Right lobe of liver (tissue), 6 donors: ENCODE data around the gene DGLUCY. TPM values are rescaled to one million over a fixed set of nuclear protein-coding genes. Genes with fewer than 3 reads are reported as not detected.
"Not testable (repeated sequence)": the region's sequence is repeated elsewhere in the genome, so short reads cannot be mapped to it uniquely, and the experiment has no call there.

Experiments used
- ATAC-seq, 4 donors: fragments of 200-7000 bp; cut with Tn5 transposase; one replicate each; pipeline ENCODE4 v1.9.1; 2020; ENCODE audit warnings: mild to moderate bottlenecking in 4 of 4, moderate library complexity in 4 of 4
- DNase-seq, 3 donors: peaks; one replicate each; pipeline ENCODE4 v3.0.0-alpha.2; 2020
- H3K27ac ChIP-seq, 3 donors: fragments of 200-600 bp; one replicate each; pipeline ENCODE4 v1.8.0; 2022
- H3K27me3 ChIP-seq, 2 donors: fragments of 200-600 bp; one replicate each; pipeline ENCODE4 v1.8.0; 2022
- H3K36me3 ChIP-seq, 4 donors: fragments of 200-600 bp; sonication (generic) in 1 of 4; one replicate each; pipeline versions ENCODE4 v1.5.1 to v1.8.0; 2017 to 2022; ENCODE audit warnings: control low read depth in 1 of 4
- H3K4me1 ChIP-seq, 4 donors: fragments of 200-600 bp; sonication (generic) in 1 of 4; one replicate each; pipeline versions ENCODE4 v1.5.1 to v1.8.0; 2017 to 2022; ENCODE audit warnings: control low read depth in 1 of 4
- H3K4me3 ChIP-seq, 3 donors: fragments of 200-600 bp; one replicate each; pipeline ENCODE4 v1.8.0; 2022
- H3K9me3 ChIP-seq, 4 donors: fragments of 200-600 bp; sonication (generic) in 1 of 4; one replicate each; pipeline versions ENCODE4 v1.5.1 to v1.8.0; 2017 to 2022; ENCODE audit warnings: control low read depth in 1 of 4
- POLR2A ChIP-seq: fragments of 450-650 bp; IDR thresholded peaks from one replicate; pipeline ENCODE4 v1.6.1; 2017; ENCODE audit warnings: antibody characterized with exemption, mild to moderate bottlenecking
- WGBS: methylation state at CpG from one replicate; pipeline ENCODE4 v1.1.6; 2018; ENCODE audit warnings: low coverage, low lambda C conversion rate; ENCODE audit not compliant: insufficient coverage; ENCODE audit errors: missing lambda C conversion rate; 5-methylcytosine and 5-hydroxymethylcytosine counted together
- intact Hi-C, 2 donors: fragments of 100-400 bp; cut with DNase I; formaldehyde crosslinking; loops; one replicate each; pipeline versions ENCODE4 v1.11.2 to v1.14.1; 2022
- total RNA-seq, 6 experiments: library from RNA; depleted of rRNA in 2 of 6; stranded (reverse); fragments of >200 nt in 2 of 6; fragmentation: NEBNext Ultra II Directional in 3 of 6; extraction: Animal tissue kit (Norgen Biotek cat#: 25700) in 3 of 6; gene quantifications; one replicate each; pipeline versions ENCODE4 v1.1.0 to v1.2.4, GENCODE V29; 2016 to 2023
- TF ChIP-seq, protein P1 (sequence below), 4 donors: fragments of 200-600 bp in 3 of 4; fragments of 450-650 bp in 1 of 4; IDR thresholded peaks; one replicate each; pipeline versions ENCODE4 v1.5.1 to v1.8.0; 2016 to 2022; ENCODE audit warnings: antibody characterized with exemption in 4 of 4, mild to moderate bottlenecking in 2 of 4
- donor health status: DM: no; HTN: yes; CAD: no.
- donor health status: DM: no; HTN: no; CAD: no.
- donor health status: DM: no; HTN: no; CAD: no.
- donor health status: DM: no; HTN: yes; CAD: no.
- donor health status: DM: no; HTN: yes; CAD: no.

The DGLUCY gene
- total RNA-seq, 6 experiments from 2014 or later = 26.7 to 55.6 (median 39.8) TPM

- DNase-seq (no peak), ATAC-seq (no peak)
- H3K4me3 ChIP-seq = no peak overlapping the region
- H3K27me3 ChIP-seq = no peaks in the 10 kb centered on the region
- intact Hi-C loops = no loop called here
- H3K4me1 ChIP-seq = no peaks in the 10 kb centered on the region
- H3K9me3 ChIP-seq = no peaks in the 10 kb centered on the region
- 82% methylated on average over 2 of the region's 2 CpGs for WGBS
- TF ChIP-seq, protein P1, sequence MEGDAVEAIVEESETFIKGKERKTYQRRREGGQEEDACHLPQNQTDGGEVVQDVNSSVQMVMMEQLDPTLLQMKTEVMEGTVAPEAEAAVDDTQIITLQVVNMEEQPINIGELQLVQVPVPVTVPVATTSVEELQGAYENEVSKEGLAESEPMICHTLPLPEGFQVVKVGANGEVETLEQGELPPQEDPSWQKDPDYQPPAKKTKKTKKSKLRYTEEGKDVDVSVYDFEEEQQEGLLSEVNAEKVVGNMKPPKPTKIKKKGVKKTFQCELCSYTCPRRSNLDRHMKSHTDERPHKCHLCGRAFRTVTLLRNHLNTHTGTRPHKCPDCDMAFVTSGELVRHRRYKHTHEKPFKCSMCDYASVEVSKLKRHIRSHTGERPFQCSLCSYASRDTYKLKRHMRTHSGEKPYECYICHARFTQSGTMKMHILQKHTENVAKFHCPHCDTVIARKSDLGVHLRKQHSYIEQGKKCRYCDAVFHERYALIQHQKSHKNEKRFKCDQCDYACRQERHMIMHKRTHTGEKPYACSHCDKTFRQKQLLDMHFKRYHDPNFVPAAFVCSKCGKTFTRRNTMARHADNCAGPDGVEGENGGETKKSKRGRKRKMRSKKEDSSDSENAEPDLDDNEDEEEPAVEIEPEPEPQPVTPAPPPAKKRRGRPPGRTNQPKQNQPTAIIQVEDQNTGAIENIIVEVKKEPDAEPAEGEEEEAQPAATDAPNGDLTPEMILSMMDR (IDR thresholded peaks at IDR 0.05) = no peak
- TF ChIP-seq POLR2A = no peak
- H3K36me3 ChIP-seq = peaks cover 0 to 70% (median 17%) of the 10 kb centered on the region in 4 donors
- H3K27ac ChIP-seq = no peak overlapping the region
Measured at GRCh38 chr14:91180611-91181010, 66.7 kb downstream of the DGLUCY start.

DNA sequence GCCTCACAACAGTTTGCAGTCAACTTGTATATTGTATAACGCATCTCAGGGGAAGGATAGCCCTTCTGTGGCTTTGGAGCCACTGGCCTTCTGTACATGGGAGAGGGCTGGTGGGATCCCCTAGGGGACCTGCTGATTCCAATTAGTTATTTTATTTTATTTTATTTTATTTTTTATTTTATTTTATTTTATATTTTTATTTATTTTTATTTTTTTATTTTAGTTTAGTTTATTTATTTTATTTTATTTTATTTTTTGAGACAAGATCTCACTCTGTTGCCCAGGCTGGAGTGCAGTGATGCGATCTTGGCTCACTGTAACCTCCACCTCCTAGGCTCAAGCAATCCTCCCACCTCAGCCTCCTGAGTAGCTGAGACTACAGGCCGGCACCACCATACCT is 68.9 kb downstream of the DGLUCY start:
- intact Hi-C loops = not testable (repeated sequence)
- 100% methylated on average over 2 of the region's 3 CpGs for WGBS

GRCh38 chr14:91184559-91184958 is 70.7 kb downstream of the DGLUCY start:
- DNase-seq (no peak), ATAC-seq (no peak)
- Histone ChIP-seq H3K4me3 (no peak overlapping the region), H3K27ac (no peak overlapping the region), H3K9me3 (no peaks in the 10 kb centered on the region), H3K27me3 (no peaks in the 10 kb centered on the region), H3K4me1 (no peaks in the 10 kb centered on the region), H3K36me3 (peaks cover 0 to 80% (median 22%) of the 10 kb centered on the region in 4 donors)
- TF ChIP-seq, protein P1 (IDR thresholded peaks at IDR 0.05) = no peak
- intact Hi-C loops = no loop called here

More for the DNA sequence above, 68.9 kb downstream of the DGLUCY start:
- ATAC-seq, H3K27me3 ChIP-seq, H3K4me1 ChIP-seq, H3K4me3 ChIP-seq, DNase-seq, H3K27ac ChIP-seq, H3K9me3 ChIP-seq: not testable (repeated sequence)
- peaks cover 0 to 77% (median 22%) of the 10 kb centered on the region in 4 donors for H3K36me3 ChIP-seq

DNA sequence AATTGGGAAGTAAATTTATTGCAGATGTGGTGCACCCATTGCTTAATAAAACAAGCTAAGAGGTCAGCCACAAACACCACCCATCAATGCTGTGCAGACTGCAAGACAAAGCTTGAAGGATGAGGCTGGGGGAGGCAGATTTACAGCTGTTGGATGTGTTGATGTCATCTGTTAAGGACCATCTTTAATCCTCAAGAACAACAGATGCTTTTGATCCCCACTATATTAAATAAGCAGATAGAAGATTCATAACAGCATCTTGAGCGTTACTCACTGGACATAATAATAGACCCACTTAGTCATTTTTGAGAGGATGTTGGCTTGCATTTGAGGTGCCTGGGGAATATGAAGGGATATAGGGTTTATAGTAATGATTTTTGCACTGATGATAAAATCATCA is 71.8 kb downstream of the DGLUCY start:
- Histone ChIP-seq H3K27me3 (no peaks in the 10 kb centered on the region), H3K36me3 (peaks cover 0 to 88% (median 21%) of the 10 kb centered on the region in 4 donors), H3K27ac (no peak overlapping the region), H3K4me1 (no peaks in the 10 kb centered on the region), H3K4me3 (no peak overlapping the region), H3K9me3 (no peaks in the 10 kb centered on the region)
- intact Hi-C loops = no loop called here
- WGBS = 100% methylated on average over 1 of the region's 1 CpG
- TF ChIP-seq POLR2A = no peak
- TF ChIP-seq, protein P1 (IDR thresholded peaks at IDR 0.05) = no peak
- ATAC-seq (no peak), DNase-seq (no peak)

GRCh38 chr14:91186515-91187066 is 72.7 kb downstream of the DGLUCY start:
- H3K4me3 ChIP-seq = no peak overlapping the region
- ATAC-seq (no peak), DNase-seq (no peak)
- TF ChIP-seq POLR2A = no peak
- TF ChIP-seq, protein P1 (IDR thresholded peaks at IDR 0.05) = no peak
- 88% methylated on average over 3 of the region's 4 CpGs for WGBS
- H3K27ac ChIP-seq = no peak overlapping the region
- intact Hi-C loops = no loop called here
- H3K4me1 ChIP-seq = no peaks in the 10 kb centered on the region
- H3K9me3 ChIP-seq = no peaks in the 10 kb centered on the region
- peaks cover 0 to 88% (median 21%) of the 10 kb centered on the region in 4 donors for H3K36me3 ChIP-seq
- no peaks in the 10 kb centered on the region for H3K27me3 ChIP-seq
